Stimulated activated CD4-positive, alpha-beta T cell treated with anti-CD3 and anti-CD28 coated beads, Interleukin-12 subunit alpha, Interleukin-12 subunit beta, amount 100 ng/mL, for 48 hours (primary cell): ENCODE results near the gene MAGI2.
"Not testable (repeated sequence)": the region's sequence is repeated elsewhere in the genome, so short reads cannot be mapped to it uniquely, and the experiment has no call there.

Experiments
- DNase-seq, 3 donors: peaks; one replicate each; pipeline ENCODE4 v3.0.0-alpha.2; 2020; ENCODE audit warnings: low read depth in 2 of 3, low spot score in 1 of 3

Gene MAGI2

GRCh38 chr7:78261739-78262138 is 1191.7 kb downstream of the MAGI2 start:
- DNase-seq, result no peak

DNA sequence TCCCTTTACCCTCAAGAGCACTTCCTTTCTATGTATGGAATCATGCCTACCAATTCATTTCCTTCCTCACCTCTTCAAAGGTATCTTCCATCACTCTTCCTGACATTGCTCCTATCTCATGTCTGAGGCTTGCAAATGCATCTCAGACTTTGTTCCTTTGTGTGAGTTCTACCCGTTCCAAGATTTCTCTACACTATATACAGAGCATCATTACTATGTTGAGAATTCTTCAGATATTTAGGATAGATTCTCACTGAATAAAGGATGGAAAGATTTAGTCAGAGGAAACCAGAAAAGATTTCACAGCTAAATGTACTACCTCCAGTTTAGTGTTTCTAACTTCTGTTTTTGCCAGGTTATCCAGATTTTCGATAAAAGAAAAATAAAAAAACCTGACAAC is 1192.2 kb downstream of the MAGI2 start:
- no peak for DNase-seq

DNA sequence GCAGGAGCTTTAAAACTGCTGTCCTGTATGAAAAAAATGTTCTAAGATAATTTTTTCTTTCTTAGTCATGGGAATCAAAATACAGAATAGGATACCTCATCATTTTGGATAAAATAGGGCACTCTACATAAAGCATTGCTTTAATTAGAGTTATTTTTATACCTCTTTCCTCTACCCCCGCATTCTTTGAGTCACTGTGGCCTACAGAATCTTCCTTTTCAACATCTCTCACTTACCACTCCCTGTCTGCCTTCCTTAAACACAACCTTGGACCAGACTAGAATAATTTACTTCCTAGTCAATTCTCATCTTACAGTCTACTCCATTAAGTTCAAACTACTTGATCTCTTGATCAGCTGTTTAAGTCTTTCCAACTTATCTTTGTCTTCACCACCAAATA is 1192.6 kb downstream of the MAGI2 start:
- no peak for DNase-seq

GRCh38 chr7:78254726-78255055 is 1198.8 kb downstream of the MAGI2 start:
- DNase-seq, result no peak

DNA sequence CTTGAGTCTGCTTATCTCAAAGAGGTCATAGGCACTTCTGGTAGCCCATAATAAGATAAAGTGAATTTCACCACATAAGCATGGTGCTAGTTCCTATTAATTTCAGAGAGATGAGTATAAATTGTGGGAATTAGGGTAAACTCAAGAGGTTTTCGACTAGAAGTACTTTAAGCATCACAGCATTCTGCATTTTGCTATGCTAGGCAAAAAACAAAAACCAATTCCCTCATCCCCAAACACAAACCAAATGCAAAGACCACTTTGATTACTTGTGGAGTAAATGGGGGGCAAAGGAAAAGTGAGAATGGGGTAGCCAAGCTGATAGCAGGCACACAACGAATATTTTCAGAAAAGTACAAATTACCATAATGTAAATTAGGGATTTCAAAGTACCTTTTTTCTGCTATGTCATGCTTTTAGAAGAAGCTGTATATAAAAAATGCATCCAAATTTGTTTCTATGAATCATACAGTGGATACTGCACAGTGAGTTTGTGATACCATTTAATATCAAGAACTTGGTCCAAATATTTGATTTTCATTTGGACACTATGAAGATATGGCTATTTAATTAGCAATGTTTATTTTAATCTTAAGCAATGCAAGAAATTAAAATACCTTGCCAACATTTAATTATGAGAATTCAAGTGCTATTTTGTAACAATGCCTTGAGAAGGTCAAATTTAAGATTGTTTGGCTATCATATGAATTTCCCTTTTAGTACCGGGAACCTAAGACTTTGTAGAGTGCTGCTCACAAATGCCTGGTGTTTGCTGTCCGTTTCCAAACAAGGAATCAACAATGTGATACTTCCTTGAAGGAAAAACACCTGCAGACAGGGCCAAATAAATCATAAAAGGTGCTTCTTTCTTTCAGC is 1199.4 kb downstream of the MAGI2 start:
- no peak for DNase-seq

DNA sequence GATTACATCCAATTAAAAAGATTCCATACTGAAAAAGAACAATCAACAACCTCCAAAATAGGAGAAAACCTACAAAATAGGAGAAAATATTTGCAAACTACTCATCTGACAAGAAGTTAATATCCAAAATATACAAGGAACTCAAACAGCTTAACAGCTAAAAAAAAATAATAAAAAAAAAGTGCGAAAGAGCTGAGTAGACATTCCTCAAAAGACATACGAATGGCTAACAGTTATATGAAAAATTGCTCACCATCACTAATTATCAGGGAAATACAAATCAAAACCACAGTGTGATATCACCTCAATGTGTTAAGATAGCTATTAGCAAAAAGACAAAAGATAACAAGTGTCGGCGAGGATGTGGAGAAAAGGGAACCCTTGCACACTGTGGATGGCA is 1204.6 kb downstream of the MAGI2 start:
- DNase-seq, result no peak

- DNase-seq, result no peak
These were observed 1205.4 kb downstream of the MAGI2 start for GRCh38 chr7:78247910-78248689.

DNA sequence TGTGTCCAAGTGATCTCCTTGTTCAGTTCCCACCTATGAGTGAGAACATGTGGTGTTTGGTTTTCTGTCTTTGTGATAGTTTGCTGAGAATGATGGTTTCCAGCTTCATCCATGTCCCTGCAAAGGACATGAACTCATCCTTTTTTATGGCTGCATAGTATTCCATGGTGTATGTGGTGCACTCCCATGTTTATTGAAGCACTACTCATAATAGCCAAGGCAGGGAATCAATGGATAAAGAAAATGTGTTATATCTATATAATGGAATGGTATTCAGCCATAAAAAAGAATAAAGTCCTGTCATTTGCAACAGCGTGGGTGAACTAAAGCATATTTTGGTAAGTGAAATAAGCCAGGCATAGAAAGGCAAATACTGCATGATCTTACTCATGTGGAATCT is 1213.3 kb downstream of the MAGI2 start:
- not testable (repeated sequence) for DNase-seq

GRCh38 chr7:78234634-78235033 is 1218.8 kb downstream of the MAGI2 start:
- DNase-seq, result no peak

DNA sequence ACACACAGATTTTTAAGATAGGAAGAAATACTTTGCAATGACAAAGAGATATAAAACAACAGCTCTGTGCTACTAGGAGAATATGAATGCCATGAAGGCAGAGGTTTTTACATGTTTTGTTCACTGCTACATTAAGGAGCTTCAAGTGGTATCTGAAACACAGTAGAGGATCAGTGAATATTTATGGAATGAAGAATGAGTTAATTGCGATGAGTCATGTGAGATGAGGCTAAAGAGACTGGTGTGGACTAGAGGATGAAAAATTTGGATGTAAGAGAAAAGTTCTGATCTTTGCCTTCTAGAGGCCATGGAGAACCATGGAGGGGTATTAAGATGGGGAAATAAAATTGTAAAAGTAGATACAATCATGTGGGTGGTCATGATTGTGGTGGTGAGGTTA is 1220.7 kb downstream of the MAGI2 start:
- no peak for DNase-seq

DNA sequence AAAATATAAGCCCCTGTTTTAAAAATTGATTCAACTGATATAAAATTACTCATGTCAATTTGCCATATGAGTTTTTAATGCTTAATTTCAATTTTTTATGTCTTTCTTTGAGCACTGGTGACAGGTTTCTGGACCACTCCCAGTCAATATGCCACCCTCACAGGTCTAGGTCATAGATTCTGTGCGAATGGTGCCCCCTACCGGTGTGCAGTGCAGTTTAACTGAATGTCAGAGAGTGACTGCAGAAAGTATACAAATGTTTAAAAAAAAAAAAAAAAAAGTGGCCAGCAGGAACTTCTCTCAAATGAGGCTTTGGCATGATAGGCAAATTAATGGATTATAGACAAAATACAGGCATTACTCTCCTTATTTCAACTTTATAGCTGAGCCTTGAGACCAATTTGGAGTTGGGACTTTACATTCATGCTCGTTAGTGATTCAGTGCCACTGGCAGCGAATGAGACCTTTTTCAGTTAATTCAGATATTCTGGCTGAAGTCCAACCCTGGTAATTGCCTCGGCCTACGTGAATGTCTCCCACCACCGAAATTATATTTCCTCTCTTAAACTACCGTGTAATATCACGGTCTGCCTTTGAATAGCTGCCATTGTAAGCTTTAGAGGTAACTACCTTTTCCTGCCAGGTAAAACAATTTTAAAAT is 1227.3 kb downstream of the MAGI2 start:
- peak; percentile 4 to 24 (median 9) for DNase-seq

GRCh38 chr7:78225534-78225933 is 1227.9 kb downstream of the MAGI2 start:
- DNase-seq, result no peak

DNA sequence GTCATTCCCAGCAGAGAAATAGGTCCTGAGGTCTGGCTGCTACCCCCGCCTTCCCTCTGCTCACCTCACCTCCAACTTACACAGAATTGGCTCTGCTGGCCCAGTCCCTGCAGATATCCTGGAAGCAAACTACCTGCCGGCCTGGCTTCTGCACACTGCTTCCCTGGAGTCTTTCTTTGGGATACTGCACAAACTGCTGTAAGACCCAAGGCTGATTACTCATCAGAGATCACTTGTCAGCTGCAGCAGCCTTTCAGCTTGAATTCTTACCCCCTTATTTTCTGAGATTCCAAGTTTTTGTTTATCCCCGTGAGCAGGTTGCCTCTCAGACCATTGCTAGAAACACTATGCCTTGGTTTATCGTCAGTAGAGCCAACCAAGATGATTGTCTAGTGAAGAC is 1228.5 kb downstream of the MAGI2 start:
- DNase-seq, result no peak

GRCh38 chr7:78223598-78223997 is 1229.9 kb downstream of the MAGI2 start:
- DNase-seq, result no peak

DNA sequence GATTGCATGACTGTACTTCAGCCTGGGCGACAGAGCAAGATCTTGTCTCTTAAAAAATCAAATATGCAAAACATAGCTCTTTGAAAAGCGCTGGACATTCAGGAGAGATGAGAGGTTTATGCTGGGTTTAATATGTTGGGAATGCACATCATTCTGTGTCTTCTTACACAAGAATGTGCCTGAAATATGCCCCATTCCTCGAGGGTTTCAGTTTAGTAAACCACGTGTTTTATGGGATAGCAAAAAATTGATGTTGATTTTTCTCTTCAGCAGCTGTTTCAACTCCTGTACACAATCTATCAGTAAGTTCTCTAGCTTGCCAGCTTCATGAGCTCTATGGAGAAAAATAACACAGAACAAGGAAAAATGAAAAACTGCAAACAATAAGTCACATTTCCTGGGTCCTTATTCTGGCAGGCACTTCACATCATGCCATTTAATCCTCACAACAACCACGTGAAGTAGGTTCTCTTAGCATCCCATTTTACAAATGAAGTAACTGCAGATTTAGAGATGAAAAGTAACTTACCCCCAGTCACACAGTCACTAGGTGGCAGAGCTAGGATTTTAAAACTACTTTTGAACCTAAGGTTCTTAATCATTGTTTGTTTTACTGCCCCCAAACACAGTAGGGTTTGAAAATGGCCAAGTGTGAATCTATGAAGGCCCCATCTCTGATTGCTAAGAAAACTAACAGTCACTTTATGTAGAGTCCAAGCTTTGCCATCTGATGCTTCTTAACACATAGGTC is 1231.3 kb downstream of the MAGI2 start:
- DNase-seq, result no peak

- no peak for DNase-seq
These were observed 1232.7 kb downstream of the MAGI2 start for GRCh38 chr7:78220754-78221153.

- DNase-seq, result no peak
These were observed 1234.6 kb downstream of the MAGI2 start for GRCh38 chr7:78218876-78219275.

GRCh38 chr7:78218051-78218450 is 1235.4 kb downstream of the MAGI2 start:
- DNase-seq, result no peak

DNA sequence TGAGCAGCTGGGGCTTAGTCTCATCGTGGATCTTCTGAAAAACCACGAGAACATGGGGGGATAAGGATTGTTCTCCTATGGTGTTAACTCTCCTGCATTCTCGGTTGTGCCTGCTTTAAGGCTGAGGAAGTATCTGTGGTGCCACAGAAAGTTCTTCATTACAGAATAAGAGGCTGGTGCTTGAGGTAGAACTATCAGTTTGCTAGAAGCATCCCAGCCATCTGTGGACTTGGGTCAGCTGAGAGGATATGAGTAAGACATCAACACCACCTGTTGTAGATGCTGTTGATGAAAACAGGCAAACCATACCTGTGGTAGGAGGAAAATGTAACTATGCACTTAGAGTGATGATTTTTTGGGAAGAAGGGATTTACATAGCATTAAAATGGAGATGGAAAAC is 1238.3 kb downstream of the MAGI2 start:
- DNase-seq, result no peak

DNA sequence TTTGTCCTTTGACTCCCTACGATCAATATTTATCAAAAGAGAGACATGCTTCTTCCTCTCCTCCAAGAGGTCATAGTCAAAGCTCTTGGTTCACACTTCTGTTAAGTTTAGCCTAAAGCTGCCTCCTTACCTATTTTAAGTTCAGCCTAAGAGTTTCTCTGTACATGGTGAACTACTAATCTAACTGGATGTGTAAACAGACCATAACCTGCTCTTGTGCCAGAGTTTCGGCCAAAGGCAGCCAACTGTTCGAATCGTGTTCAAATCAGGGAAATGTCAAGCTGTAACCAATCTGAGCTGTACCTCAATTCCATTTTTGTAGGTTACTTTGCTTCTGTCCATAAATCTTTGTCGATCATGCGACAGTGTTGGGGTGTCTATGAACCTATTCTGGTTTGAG is 1240.1 kb downstream of the MAGI2 start:
- no peak for DNase-seq

DNA sequence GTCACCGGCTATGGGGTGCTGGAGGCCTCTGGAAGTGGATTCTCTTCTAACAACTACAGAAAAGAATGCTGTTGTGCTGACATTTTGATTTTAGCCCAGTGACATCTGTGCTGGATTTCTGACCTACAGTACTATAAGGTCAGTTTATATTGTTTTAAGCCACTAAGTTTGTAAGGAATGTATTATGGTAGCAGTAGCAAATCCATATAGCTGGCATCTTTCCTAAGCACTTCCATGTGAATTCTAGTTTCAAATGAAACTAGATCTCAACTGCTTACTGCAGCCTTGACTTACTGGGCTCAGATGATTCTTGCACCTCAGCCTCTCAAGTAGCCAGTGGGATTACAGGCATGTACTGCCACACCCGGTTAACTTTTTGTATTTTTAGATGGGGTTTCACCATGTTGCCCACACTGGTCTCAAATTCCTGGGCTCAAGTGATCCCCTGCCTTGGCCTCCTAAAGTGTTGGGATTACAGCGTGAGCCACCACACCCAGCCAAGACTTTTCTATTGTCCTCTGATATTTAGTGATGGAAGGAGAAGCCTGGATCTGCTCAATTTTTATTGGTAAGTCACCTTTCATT is 1240.9 kb downstream of the MAGI2 start:
- no peak for DNase-seq
